Activated CD8-positive, alpha-beta memory T cell treated with anti-CD3 and anti-CD28 coated beads for 1 hour (primary cell): ENCODE results near the gene ZNF628.
"Not testable (repeated sequence)": the region's sequence is repeated elsewhere in the genome, so short reads cannot be mapped to it uniquely, and the experiment has no call there.

Experiments
- DNase-seq, 2 donors: peaks; one replicate each; pipeline ENCODE4 v3.0.0-alpha.2; 2020; ENCODE audit warnings: low read depth in 1 of 2; ENCODE audit errors: extremely low read depth in 1 of 2

Gene ZNF628

DNA sequence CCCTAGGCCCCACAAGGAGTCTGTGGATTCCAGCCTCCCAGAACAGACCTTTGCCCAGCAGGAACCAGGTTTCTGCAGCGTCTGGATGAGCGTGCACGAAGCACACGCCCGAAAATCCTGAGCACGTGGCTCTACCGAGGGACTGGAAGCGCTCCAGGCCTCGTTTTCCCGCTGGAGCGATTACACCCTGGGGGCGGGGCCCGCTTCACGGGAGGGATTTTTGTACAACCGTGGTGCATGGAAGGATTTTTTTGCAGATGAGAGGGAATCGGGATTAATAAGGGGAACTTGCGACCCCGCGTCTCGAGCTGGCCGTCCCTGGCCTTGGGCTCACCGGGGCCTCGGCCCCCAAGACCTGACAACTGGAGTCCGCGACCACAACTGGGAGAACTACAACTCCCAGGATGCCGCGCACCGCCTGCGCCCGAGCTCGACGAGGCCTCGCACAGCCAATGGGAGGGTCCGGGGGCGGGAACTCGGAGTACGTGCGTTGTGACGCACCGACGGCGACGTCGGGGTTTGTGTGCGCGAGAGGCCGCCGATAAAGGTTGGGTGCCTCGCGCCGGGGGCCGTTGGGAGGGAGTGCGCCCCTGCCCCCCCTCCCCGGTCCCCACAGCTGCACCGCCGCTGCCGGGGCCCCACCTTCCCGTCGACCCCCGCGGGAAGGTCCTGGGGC, at the start of gene ZNF628:
TSS of gene ZNF628 (plus strand) at position 518 of the 676 bp plus-strand sequence. CDS start 3,294 bp downstream, outside the sequence.
- DNase-seq = peak; percentile 92 to 96

DNA sequence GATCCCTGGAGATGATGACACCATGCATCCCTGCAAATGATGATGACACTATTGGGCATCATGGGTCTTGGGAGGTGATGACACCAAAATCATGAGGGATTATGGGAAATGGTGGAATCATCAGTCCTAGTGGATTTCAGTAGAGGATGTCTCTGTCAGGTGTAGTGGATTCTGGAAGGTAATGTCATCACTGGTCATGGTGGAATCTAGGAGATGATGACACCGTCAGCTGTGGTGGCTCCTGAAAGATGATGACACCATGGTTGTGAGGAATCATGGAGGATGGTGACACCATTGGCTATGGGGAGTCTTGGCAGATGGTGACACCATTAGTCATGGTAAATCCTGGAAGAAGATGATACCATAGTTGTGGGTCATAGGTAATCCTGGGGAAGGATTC, 45.2 kb upstream of the ZNF628 start:
- DNase-seq = no peak

DNA sequence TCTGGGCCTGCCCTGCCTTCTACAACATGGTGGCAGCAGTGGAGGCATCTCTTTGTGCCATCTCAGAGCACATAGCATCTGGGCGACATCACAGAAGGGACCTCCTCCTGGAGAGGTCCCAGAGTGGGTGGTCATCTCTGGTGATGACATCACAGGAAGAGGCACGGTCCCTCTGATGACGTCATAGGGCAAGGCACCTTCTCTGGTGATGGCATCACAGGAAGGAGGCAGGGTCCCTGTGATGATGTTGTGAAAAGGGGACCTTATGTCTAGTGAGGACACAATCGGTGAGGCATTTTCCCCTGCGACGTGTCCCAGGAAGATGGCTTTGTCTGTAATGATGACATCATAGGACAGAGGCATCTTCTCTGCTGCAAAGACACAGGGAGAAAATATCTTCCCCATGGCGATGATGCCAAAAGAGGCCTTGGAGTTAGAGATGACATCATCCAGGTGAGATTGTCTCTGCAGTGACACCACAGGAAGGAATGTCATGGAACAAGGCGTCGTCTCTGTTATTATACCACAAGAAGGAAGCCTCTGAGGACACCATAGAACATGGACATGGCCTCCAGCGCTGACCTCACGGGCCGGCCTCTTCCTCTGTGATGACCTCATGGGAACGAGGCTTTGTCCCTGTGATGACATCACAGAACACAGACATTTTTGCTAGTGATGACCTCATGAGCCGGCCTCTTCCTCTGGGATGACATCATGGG, 44.0 kb upstream of the ZNF628 start:
- DNase-seq = no peak

DNA sequence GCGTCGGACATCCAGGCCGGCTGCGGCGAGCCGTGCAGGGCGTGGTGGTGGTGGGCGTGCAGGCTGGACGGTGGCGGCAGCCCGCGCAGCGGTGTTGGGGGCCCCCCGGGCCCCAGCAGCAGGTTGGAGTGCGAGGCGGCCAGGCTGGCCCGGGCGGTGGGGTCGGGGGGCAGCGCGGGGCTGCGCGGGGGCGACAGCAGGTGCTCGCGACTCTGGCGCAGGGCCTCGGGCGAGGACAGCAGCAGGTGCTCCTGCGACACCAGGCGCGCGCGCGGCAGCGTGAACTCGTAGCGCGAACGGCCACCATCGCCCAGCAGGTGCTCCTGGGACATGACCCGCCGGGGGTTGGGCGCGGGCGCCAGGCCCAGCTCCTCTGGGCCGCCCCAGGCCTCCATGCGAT, 43.1 kb upstream of the ZNF628 start:
- no peak for DNase-seq

DNA sequence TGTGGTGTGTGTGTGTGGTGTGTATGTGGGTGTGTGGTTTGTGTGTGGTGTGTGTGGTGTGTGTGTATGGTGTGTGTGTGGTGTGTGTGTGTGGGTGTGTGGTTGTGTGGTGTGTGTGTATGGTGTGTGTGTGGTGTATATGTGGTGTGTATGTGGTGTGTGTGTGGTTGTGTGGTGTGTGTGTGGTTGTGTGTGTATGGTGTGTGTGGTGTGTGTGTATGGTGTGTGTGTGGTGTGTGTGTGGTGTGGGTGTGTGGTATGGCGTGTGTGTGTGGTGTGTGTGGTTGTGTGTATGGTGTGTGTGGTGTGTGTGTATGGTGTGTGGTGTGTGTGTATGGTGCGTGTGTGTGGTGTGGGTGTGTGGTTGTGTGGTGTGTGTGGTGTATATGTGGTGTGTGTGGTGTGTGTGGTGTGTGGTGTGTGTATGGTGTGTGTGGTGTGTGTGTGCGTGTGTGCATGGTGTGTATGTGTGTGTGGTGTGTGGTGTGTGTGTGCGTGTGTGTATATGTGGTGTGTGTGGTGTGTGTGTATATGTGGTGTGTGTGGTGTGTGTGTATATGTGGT, 42.0 kb upstream of the ZNF628 start:
- no peak for DNase-seq

DNA sequence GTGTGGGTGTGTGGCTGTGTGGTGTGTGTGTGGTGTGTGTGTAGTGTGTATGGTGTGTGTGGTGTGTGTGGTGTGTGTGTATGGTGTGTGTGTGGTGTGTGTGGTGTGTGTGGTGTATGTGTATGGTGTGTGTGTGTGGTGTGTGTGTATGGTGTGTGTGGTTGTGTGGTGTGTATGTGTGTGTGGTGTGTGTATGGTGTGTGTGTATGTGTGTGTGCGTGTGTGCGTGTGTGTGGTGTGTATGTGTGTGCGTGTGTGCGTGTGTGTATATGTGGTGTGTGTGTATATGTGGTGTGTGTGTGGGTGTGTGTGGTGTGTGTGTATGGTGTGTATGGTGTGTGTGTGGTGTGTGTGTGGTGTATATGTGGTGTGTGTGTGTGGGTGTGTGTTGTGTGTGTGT, 41.4 kb upstream of the ZNF628 start:
- no peak for DNase-seq

DNA sequence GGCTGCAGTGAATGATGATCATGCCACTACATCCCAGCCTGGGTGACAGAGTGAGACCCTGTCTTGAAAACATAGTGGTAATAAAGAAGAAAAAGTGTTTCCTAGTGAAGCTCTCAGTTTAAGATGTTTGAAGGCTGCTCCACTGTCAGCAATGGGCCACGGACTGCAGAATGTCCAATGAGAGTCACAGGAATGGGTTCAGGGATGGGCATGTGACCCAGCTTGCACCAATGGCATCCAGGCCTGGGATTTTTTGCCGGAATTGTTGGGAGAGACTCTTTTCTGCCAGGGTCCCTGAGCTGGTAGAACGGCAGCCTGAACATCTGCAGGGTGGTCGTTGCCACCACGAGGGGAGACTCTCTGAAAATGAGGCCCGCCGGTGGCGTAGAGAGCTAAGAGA, 39.6 kb upstream of the ZNF628 start:
- no peak for DNase-seq

DNA sequence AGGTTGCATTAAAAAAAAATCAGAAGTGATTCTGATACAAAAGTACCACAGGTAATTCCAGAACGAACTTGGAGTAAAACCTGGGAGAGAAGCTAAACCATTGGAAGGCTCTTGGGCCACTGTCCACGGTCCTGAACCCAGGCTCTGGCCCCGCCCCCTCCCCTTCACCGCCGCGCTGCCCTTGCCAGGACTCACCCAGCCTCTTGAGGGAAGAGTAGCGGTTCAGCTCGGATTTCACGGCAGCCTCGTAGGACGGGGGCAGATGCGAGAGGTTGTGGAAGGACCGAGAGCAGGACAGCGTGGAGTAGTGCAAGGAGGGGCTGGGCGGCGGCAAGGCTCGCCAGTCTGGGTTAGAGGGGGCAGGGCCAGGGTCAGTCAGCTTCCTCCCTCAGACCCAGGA, 39.0 kb upstream of the ZNF628 start:
- no peak for DNase-seq

DNA sequence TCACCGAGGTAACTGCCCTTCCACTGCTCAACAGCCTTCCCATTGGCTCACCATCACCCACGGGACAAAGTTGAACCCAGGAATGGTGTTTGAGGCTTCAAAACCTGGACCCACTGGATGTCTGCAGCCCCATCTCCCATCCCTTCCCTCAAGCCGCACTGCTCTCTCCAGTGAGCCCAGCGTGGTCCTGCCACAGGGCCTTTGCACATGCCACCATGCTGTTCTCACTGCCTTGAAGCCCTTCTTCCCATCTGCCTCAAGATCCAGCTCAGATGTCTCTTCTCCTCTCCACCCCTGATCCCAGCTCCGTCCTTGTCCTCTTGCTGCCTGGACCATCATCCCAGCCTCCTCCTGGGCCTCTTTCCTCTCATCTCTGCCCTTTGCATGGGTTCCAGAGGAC, 37.4 kb upstream of the ZNF628 start:
- DNase-seq = no peak

DNA sequence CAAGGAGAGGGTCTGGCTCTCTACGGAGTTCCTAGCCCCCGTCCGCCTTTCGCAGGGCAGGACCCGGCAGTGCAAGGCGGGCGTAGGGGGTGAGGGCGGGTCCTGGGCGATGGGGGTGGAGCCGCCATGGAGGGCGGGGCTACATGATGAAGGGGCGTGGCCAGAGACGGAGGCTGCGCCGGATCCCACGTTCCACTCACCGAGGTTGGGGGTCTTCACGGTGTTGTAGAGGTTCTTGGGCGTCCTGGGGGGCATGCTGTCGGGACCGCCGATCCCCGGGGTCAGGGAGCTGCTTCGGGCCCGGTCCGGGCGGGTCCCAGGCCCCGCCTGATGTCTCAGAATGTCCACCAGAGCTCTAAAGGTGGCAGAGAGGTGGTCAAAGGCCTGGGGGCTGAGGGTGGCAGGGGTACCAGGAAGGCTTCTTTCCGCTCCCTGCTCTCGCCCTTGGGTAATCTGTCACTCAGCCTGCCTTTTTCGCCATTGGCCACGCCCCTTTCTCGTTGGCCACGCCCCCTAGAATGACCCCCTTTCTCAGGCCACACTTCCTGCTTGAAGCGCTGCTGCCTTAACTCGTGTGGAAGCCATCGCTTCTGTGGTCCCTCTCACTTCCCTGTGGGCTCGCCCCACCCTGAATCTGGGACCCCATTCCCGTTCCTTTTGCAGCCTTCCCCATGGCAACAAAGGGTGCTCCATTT, 35.9 kb upstream of the ZNF628 start:
- DNase-seq = no peak

DNA sequence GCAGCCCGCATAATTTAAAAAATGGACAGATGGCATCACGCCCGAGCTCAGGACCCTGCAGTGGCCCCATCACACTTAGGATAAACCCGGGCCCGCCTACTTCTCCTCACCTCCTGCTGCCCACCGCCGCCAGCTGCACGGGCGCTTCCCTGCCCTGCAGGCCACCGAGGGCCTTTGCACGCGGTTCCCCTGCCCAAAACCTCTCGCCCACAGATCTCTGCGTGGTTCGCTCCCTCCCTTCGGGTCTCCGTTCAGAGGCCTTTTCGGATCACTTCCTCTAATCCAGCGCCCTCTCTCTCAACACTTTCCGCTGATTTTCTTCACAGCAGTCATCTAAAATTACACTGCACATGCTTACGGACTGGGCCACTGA, 35.1 kb upstream of the ZNF628 start:
- no peak for DNase-seq

DNA sequence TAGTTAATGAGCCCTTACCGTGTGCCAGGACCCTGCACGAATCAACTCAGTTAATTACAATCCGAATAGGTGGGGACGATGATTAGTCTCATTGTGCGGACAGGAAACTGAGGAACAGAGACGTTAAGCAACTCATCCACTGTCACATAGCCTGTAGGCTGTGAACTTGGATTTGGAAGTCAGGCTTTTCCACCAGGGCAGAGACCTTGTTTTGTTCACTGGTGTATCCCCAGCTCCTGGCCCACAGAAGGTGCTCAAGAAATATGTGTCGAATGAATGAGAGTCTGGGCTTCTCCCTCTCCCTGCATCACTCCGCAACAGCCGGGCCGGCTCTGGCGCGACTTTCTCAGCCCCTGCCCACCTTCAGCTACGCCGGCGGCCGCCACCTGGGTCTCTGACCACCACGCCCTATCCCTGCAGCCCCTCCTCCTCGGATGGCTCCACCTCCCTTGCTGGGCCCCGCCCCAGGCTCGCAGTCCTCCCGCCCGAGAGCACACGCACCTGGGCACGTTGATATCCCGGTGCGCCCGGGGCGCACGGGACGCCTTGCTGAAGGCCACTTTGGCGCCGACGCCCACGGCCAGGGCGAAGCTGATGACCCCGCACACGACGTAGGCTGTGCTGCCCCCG, 34.6 kb upstream of the ZNF628 start:
- DNase-seq = no peak

DNA sequence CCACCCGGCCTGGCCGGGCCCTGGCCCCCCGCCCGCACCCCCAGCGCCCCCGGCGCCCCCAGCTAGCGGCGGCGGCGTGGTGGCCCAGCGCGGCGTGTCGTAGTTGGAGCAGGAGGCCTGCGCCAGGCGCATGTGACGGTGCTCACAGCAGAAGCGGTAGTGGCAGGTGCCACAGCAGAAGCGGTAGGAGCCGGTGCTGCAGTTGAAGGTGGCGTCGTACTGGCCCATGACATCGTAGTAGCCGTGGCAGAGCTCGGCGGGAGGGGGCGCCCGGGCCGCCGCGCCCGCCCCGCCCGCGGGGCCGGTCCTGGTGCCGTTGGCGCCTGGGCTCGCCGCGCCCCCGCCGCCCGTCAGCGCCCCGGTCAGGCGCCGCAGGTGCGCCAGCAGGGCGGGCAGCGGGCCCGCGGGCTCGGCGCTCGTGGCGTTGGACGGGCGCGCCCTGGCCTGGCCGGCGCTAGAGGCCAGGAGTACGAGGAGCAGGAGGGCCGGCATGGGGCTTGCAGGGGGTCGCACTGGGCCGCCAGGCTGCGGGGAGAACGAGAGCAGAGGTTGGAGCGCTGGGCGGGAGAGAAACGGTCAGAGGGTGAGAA, 34.0 kb upstream of the ZNF628 start:
- no peak for DNase-seq

DNA sequence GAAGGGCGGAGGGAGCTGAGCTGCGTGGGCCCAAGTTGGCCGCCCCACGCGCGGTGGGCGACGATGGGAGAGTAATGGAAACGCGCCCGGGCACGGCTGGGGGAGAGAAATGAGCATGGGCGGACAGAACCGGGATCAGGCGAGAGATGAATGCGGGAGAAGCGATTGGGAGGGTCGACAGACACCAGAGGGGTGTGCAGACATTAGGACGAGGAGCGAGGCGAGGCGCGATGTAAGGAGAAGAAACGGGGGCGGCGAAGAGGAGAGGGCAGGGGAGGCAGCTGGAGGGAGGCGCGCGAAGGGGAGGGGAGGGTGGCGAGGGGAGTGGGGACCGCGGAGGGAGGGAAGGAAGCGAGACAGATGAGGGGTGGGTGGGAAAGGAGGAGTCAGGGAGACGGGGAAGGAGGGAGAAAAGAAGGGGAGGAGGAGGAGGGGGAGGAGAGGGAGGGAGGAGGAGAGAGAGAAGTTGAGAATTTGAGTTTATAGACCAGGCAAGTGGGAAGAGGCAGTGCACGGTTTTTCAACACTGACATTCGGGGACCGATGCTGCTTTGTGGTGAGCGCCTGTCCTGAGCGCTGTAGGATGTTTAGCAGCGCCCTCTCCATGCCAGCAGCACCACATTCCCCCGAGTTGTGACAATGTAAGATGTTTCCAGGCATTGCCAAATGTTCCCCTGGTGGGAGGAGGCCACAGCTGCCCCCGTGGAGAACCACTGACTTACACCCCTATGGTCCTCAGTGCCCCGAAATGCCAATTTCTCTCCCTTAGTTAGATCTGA, 33.2 kb upstream of the ZNF628 start, which contains the start of gene SHISA7:
TSS of gene SHISA7 (minus strand) at position 256 of the 779 bp plus-strand sequence. CDS start 437 bp downstream, outside the sequence.
- no peak for DNase-seq

DNA sequence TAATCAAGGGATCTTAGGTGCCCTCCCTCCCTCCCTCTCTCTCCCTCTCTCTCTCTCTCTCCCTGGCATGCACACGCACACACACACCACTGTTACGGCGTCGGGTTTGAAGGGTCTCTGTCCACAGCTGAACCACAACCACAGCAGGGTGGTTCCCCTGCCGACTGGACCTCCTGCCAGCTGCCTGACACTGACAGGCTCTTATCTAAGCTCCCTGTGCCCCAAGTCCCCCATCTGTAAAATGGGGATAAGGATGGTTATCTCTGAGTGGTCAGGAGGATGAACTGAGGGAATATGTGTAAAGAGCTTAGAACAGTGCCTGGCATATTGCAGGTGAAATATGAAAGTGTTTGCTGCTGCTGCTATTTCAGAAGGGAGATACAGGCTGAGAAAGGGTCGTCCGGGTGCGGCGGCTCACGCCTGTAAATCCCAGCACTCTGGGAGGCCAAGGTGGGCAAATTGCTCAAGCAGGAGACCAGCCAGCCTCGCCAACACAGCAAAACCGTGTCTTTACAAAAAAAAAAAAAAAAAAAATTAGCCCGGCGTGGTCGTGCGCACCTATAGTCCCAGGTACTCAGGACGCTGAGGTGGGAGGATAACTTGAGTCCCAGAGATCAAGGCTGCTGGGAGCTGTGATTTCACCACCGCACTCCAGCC, 32.5 kb upstream of the ZNF628 start:
- DNase-seq = no peak

DNA sequence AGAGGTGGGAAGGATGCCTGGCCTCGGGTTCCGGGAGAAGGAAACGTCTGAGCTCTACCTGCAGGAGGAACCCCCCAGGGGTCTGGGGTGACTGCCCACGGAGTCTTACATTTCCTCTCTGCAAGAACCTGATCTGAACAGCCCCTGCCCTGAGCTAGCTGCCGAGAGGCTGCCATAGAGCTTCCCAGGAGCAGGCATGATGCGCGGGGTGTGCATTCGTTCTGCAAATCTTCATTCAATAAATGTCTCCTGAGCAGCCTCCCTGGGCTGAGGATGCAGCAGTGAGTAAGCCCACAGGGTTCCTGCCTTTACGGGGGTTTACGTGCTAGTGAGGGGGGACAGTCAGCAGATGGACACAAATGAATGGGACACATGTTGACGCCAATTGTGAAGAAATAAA, 31.8 kb upstream of the ZNF628 start:
- no peak for DNase-seq

DNA sequence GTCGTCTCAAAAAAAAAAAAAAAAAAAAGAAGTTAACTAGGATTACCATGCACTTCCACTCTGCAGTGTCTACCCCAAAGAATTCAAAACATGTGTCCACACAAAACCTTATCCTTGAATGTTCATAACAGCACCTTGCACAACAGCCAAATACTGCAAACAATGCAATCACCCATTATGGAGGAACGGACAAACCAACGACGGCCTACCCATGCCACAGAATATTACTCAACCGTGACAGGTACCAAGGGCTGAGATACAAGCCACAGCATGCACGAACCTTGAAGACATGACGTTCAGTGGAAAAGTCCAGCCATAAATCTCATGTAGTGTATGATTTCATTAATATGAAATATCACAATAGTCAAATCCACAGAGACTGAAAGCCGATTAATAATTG, 30.4 kb upstream of the ZNF628 start:
- DNase-seq = no peak

DNA sequence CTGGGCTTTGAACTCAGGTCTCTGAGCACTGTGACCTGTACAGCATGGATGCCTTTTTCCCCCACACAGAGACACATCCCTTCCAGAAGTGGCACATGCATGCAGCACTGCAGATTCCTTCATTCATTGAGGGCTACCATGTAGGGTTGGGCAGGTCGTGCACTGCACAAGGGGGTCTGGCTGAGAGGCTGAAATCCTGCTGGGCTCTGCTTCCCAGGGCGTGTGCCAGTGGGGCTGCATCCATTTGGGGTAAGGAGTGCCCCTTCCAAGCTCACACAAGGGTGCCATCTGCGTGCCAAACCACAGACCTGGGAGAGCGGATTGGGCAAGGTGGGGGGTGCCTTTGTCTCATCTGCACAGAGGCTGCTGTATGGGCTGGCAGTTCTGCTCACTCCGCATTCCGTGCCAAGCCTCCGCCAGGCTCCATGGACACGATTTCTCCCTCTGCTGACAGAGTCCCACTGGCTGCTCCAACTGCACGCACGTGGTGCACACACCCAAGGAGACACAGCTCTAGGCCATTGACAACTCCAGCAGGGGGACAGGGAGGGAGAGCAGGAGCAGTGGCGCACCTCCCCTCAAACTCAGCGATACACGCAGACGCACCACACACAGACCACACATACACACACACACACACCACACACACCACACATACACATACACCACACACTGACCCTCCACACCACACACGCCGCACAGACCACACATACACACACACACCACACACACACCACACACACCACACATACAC, 28.8 kb upstream of the ZNF628 start:
- DNase-seq = no peak

DNA sequence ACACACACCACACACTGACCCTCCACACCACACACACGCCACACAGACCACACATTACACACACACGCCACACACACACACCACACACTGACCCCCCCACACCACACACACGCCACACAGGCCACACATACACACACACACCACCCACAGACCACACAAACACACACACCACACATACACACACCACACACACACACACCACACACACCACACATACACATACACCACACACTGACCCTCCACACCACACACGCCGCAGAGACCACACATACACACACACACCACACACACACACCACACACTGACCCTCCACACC, 28.3 kb upstream of the ZNF628 start:
- not testable (repeated sequence) for DNase-seq
